Left ventricle myocardium inferior (tissue), 1 donor: ENCODE results near the gene HTRA3. TPM values are rescaled to one million over a fixed set of nuclear protein-coding genes. Genes with fewer than 3 reads are reported as not detected.

Source experiments
- DNase-seq: peaks from one replicate; pipeline ENCODE4 v3.0.0-alpha.2; 2020
- H3K27ac ChIP-seq: fragments of 200-600 bp; replicated peaks from 2 replicates; pipeline ENCODE4 v1.8.0; 2021
- H3K27me3 ChIP-seq: fragments of 200-600 bp; 2 replicates; pipeline ENCODE4 v1.8.0; 2021; ENCODE audit warnings: low read depth
- H3K36me3 ChIP-seq: fragments of 200-600 bp; 2 replicates; pipeline ENCODE4 v1.8.0; 2021
- H3K4me1 ChIP-seq: fragments of 200-600 bp; 2 replicates; pipeline ENCODE4 v1.8.0; 2021
- H3K4me3 ChIP-seq: fragments of 200-600 bp; 2 replicates; pipeline ENCODE4 v1.8.0; 2021; ENCODE audit warnings: mild to moderate bottlenecking, moderate library complexity
- H3K9me3 ChIP-seq: fragments of 200-600 bp; replicated peaks from 2 replicates; pipeline ENCODE4 v1.8.0; 2021
- intact Hi-C: fragments of 100-400 bp; cut with micrococcal nuclease; formaldehyde crosslinking; loops from one replicate; pipeline ENCODE4 v1.11.0; 2022
- total RNA-seq: library from RNA; stranded (reverse); fragmentation: NEBNext Ultra II Directional; extraction: Animal tissue kit (Norgen Biotek cat#: 25700); gene quantifications from one replicate; pipeline ENCODE4 v1.2.1, GENCODE V29; 2021
- TF ChIP-seq, protein P1 (sequence below): fragments of 200-600 bp; IDR thresholded peaks from 2 replicates; pipeline ENCODE4 v1.8.0; 2021; ENCODE audit warnings: antibody characterized with exemption, mild to moderate bottlenecking, borderline replicate concordance
- donor health status: DM: no; HTN: yes; CAD: no; lungs with severe emphysema.

Gene HTRA3
- total RNA-seq, 1 donor from 2014 or later = 119 TPM

DNA sequence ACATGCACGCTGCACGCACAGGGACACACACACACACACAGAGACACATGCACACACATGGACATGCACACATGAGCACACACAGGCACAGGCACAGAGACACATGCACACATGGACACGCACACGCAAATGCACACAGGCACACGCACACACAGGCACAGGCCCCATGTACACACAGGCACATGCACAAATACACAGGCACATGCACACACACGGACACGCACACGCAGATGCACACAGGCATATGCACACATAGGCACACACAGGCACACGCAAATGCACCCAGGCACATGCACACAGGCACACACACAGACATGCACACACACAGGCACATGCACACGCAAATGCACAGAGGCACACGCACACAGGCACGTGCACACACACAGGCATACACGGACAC, 30.3 kb upstream of the HTRA3 start:
- no peak for DNase-seq
- intact Hi-C loops = no loop called here

DNA sequence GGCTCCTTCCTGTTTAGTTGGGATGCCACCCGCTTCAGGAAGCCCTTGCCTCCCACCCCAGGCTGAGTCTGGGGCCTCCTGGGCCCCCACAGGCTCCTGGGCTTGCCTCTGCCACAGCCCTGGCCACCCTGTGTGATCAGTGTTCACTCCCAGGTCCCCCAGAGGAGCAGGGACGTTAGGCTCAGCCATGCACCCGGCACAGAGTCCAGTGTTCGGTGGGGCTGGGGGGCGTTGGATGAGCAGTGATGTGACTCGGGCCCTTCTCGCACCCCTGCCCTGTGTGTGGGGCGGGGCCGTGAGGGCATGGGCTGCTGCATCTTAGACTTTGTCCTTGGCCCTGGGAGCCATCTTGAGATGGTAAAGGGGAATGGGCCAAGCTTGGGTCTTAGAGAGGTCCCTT, 29.9 kb upstream of the HTRA3 start:
- H3K27me3 ChIP-seq = no peaks in the 10 kb centered on the region
- DNase-seq = no peak
- H3K27ac ChIP-seq = no peak overlapping the region
- H3K9me3 ChIP-seq = no peaks in the 10 kb centered on the region
- peaks cover 12% of the 10 kb centered on the region for H3K4me1 ChIP-seq
- H3K4me3 ChIP-seq = no peak overlapping the region
- TF ChIP-seq, protein P1, sequence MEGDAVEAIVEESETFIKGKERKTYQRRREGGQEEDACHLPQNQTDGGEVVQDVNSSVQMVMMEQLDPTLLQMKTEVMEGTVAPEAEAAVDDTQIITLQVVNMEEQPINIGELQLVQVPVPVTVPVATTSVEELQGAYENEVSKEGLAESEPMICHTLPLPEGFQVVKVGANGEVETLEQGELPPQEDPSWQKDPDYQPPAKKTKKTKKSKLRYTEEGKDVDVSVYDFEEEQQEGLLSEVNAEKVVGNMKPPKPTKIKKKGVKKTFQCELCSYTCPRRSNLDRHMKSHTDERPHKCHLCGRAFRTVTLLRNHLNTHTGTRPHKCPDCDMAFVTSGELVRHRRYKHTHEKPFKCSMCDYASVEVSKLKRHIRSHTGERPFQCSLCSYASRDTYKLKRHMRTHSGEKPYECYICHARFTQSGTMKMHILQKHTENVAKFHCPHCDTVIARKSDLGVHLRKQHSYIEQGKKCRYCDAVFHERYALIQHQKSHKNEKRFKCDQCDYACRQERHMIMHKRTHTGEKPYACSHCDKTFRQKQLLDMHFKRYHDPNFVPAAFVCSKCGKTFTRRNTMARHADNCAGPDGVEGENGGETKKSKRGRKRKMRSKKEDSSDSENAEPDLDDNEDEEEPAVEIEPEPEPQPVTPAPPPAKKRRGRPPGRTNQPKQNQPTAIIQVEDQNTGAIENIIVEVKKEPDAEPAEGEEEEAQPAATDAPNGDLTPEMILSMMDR = no peak
- peaks cover 30% of the 10 kb centered on the region for H3K36me3 ChIP-seq
- intact Hi-C loops = loop anchor here (5.0 to 10.0 kb wide), 2 partner anchors 163 to 355 kb away; partner anchors contain the start of gene CPZ

More for the DNA sequence above, 30.3 kb upstream of the HTRA3 start:
- no peak overlapping the region for H3K27ac ChIP-seq
- H3K4me3 ChIP-seq = no peak overlapping the region
- H3K9me3 ChIP-seq = no peaks in the 10 kb centered on the region
- peaks cover 35% of the 10 kb centered on the region for H3K36me3 ChIP-seq
- peaks cover 12% of the 10 kb centered on the region for H3K4me1 ChIP-seq
- no peaks in the 10 kb centered on the region for H3K27me3 ChIP-seq
- TF ChIP-seq, protein P1 = no peak

DNA sequence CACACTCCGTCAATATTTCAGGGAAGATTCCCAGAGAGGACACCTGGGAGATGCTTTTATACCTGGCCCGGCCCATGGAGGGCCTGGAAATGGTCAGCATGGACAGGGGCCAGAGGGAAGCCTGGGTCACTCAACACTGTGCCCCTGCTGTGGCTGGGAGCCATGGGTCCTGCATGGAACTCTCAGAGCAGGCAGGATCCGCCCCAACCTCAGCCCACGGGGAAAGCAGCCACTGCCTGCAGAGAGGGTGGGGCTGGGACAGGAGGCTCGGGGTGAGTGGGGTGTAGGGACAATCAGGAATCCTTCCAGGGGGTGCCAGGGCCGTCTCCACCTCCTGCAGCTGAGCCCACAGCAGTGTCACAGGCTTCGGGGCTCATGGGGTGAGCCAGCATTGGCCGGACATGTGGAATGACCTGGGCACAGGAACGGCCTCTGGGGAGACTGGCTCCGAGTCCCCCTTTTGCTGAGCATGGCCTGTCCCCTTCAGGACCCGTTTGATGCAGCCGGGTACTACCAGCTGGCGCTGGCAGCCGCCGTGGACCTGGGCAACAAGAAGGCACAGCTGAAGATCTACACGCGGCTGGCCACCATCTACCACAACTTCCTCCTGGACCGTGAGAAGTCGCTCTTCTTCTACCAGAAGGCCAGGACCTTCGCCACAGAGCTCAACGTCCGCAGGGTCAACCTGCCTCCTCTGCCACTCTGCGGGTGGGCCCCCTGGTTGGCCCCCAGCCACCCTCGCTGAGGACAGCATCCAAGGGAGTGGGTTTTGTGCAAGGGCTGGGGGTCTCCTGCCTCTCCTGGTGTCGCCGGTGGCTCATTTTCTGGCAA, 29.1 kb upstream of the HTRA3 start:
- no peak for DNase-seq
- intact Hi-C loops = loop anchor here (5.0 to 10.0 kb wide), 2 partner anchors 162 to 354 kb away; partner anchors contain the start of gene CPZ
- Histone ChIP-seq H3K4me3 (no peak overlapping the region), H3K36me3 (peaks cover 23% of the 10 kb centered on the region), H3K27me3 (no peaks in the 10 kb centered on the region), H3K9me3 (no peaks in the 10 kb centered on the region), H3K27ac (no peak overlapping the region), H3K4me1 (peaks cover 12% of the 10 kb centered on the region)
- TF ChIP-seq, protein P1 = no peak

DNA sequence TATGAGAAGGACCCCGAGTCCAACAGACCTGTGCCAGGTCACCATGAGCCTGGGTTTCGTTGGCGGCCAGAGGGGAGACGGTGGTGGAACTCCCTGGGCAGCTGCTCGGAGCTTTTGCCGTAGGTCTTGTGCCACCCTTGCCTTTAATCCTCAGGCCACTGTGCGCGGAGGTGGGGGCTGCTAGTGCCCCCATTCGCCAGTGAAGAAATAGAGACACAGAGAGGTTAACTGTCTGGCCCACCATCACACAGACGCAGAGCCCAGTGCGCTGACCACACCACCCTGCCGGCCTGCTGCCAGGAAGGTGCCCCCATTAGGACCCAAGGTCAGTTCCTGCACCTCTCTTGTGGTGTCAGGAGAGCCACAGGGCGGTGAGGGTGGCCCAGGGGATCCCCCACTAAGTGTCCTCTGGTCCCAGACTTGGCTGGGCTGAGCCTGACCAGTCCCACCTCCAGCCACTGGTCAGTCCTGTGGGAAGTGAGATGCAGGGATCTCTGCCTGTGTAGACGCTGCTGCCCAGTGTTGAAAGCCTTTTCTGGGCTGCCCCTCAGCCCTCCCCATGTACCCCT, 28.3 kb upstream of the HTRA3 start:
- Histone ChIP-seq H3K4me3 (no peak overlapping the region), H3K36me3 (peaks cover 15% of the 10 kb centered on the region), H3K4me1 (peaks cover 14% of the 10 kb centered on the region), H3K27me3 (no peaks in the 10 kb centered on the region), H3K9me3 (no peaks in the 10 kb centered on the region), H3K27ac (no peak overlapping the region)
- TF ChIP-seq, protein P1 = no peak
- no peak for DNase-seq
- intact Hi-C loops = loop anchor here (5.0 to 10.0 kb wide), 2 partner anchors 161 to 354 kb away; partner anchors contain the start of gene CPZ

DNA sequence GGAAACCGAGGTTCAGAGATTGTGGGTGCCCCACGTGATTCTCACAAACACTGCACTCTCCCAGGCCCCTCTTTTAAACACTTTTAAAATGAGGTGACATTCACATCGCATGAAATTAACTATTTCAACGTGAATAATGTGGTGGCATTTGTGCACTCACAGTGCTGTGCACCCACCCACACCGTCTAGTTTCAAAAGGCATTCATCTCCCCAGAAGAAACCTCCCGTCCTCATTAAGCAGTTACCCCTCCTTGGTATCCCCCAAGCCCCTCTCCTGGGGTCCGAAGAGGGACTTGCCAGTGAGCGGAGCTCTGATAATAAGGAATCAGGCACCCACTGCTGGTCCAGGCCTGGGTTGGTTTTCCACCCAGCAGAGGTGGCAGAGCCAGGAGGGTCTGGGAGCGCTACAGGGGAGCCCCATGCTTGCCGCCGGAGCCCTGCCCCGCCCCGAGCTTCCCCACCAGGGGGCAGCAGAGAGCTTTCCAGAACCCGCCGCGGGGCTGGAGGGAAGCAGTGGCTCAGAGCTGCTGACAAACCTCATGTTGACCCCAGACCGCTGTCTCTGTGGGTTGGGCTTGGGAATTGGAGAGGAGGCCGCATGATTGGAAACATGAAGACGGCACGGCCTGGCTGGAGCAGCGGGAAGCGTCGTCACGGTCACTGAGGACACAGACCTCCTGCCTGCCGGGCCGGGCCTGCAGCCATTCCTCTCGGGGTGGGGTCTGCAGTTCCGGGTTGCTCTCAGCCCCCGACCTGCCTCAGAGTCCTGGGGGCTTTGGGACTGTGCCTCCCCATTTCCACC, 27.5 kb upstream of the HTRA3 start:
- intact Hi-C loops = loop anchor here (5.0 to 10.0 kb wide), 2 partner anchors 160 to 353 kb away; partner anchors contain the start of gene CPZ
- Histone ChIP-seq H3K27ac (peak overlapping the region; percentile 66), H3K4me3 (no peak overlapping the region), H3K36me3 (peaks cover 7% of the 10 kb centered on the region), H3K4me1 (peaks cover 22% of the 10 kb centered on the region), H3K27me3 (no peaks in the 10 kb centered on the region), H3K9me3 (no peaks in the 10 kb centered on the region)
- TF ChIP-seq, protein P1 = peak; percentile 99
- DNase-seq = peak; percentile 88
